HG02610 (cell line): ENCODE measurements around the gene PSMG3.

Experiments
- ATAC-seq: cut with Tn5 transposase; IDR thresholded peaks from one replicate; pipeline ENCODE4 v1.9.1; 2021; ENCODE audit warnings: mild to moderate bottlenecking, moderate library complexity; ENCODE audit not compliant: unreplicated experiment

The PSMG3 gene

GRCh38 chr7:1546909-1547776 lies 22.7 kb downstream of the PSMG3 start:
- no peak for ATAC-seq

- ATAC-seq = no peak
Observed at GRCh38 chr7:1546274-1546908, 23.4 kb downstream of the PSMG3 start.

- ATAC-seq = no peak
Observed at GRCh38 chr7:1545417-1546246, 24.2 kb downstream of the PSMG3 start.

DNA sequence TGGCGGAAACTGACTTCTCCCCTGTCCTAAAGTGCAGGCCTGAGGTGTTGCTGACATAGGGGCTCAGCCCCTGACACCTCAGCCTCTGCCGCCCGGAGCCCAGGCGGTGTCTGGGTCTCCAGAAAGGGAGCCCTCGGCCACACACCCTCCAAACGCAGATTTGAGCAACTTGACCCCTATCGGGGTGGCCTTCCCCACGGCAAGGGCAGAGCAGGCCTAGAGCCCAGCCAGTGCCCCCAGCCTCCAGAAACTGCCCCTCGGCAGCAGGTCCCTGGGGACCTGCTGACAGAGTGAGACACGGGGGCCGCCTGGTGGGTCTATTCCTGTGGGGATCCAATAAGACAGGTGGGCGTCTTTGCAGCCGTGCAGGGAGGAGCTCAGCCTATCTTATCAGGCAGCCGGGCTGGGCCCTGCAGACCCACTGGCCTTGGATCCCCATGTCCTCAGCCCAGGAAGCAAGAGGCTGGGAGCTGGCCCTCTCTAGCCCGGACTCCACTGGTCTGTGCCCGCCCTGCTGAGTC lies 24.9 kb downstream of the PSMG3 start:
- ATAC-seq = no peak

GRCh38 chr7:1544178-1544895 lies 25.5 kb downstream of the PSMG3 start:
- ATAC-seq = no peak

DNA sequence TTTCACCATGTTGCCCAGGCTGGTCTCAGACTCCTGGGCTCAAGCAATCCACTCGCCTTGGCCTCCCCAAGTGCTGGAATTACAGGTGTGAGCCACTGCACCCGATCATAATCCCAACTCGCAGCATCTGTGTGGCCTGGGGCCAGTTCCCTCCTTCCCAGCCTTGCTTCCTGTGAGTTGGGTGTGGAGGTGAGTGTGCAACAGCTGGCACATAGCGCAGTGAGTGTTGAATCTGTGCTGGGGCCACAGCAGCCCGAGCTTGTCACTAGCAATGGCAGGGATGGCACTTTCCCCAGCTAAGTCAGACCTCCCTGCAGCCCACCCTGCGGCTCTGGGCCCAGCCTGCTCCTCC lies 26.0 kb downstream of the PSMG3 start:
- ATAC-seq = no peak

GRCh38 chr7:1542841-1543747 lies 26.7 kb downstream of the PSMG3 start:
- ATAC-seq = no peak

DNA sequence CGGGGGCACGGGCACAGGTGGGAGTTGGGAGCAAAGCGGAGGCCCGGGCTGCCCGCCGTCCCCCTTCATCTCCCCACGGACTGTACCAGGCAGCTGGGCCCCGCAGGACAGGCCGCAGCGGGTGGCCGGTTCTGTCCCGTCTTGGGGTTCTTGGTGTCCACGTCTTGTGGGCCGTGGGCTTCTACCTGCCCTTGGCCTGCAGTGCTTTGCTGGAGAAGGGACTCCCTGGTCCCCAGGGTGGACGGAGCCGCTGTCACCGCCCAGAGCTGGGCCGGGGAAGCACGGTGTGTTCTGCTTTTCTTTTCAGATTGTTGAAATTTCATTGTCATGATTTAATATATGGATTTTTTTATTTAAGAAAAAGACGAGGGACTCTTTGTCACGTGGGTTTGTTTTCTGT lies 27.5 kb downstream of the PSMG3 start:
- no peak for ATAC-seq

GRCh38 chr7:1541431-1542162 lies 28.2 kb downstream of the PSMG3 start:
- ATAC-seq = no peak

- ATAC-seq = no peak
Observed at GRCh38 chr7:1540776-1541271, 29.0 kb downstream of the PSMG3 start.

GRCh38 chr7:1539882-1540775 lies 29.7 kb downstream of the PSMG3 start:
- ATAC-seq = no peak

DNA sequence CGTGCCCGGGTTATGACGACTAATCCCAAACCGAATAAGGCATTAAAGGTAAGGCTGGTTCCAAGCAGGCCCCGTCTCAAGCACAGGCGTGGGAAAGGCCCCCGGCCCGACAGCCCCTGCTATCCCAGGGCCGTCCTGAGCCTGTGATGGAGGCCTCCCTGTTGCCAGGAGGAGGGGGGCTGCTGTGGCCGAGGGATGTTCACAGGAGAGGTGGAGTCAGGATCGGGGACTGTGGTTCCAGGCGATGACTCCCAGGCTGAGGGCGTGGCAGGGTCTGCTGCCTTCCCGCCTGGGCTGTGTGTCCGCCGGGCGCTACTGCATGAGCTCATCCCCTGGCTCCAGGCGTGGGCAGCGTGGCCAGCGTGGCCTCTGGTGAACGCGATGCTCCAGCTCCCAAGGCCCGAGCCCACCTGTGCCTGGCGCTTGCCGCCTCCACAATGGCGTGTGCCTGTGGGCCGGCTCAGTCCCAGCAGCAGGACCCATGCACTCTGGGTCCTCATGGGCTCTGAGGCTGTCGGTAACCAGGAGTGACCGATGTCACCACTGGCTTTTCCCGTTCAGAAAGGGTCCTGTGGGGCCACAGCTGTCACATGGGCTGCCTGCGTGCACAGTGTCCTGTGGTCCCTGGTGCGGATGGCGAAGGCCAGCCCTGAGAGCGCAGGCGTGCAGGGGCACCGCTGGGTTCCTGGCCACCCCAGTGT lies 30.5 kb downstream of the PSMG3 start:
- ATAC-seq = no peak

DNA sequence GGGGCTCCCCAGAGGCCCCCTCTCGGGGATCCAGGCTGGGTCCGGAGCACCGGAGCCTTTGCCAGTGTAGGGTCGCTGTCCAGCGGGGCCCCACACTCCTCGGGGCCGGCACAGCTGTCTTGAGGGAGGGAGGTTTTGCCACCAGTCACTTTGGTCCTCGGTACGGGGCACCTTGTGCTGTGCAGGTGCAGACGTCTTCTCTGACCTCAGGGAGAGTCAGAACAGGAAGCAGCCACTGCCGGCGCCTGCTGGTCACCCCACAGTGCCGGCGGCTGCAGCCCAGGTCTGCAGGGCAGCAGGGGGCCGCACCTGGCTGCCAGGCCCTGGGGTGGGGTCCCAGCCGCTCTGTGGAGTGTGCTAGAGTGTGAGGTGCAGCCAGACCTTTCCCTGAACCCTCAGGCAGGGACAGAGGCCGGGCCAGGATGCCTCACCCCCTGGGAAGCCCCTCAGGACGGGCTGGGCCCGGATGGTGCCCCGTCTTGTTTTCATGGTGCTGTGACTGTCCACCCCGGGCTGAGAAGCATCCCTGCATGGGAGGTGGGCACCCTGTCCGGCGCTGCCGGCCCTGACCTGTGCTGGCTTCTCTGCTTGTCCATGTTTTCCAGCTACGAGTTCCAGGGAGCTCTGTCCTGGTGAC lies 31.2 kb downstream of the PSMG3 start:
- ATAC-seq = no peak

GRCh38 chr7:1537535-1538412 lies 32.1 kb downstream of the PSMG3 start:
- ATAC-seq = no peak

GRCh38 chr7:1536743-1537534 lies 32.9 kb downstream of the PSMG3 start:
- ATAC-seq = no peak
